Kidney epithelial cell (primary cell): ENCODE results near the gene GRIK1. TPM values are rescaled to one million over a fixed set of nuclear protein-coding genes. Genes with fewer than 3 reads are reported as not detected.

Experiments
- DNase-seq: peaks from one replicate; pipeline ENCODE4 v3.0.0-alpha.2; 2010; ENCODE audit warnings: low read depth
- H3K27me3 ChIP-seq: 2 replicates; pipeline ENCODE4 v1.6.0; 2011; ENCODE audit warnings: low read length; ENCODE audit not compliant: control insufficient read depth, insufficient read depth
- H3K36me3 ChIP-seq: 2 replicates; pipeline ENCODE4 v1.5.1; 2011; ENCODE audit warnings: low read length; ENCODE audit not compliant: control insufficient read depth, insufficient read depth
- H3K4me3 ChIP-seq: 2 replicates; pipeline ENCODE4 v1.5.1; 2011; ENCODE audit warnings: low read depth, mild to moderate bottlenecking, control low read depth, low read length
- CTCF ChIP-seq: IDR thresholded peaks from 2 replicates; pipeline ENCODE4 v1.5.1; 2011; ENCODE audit warnings: mild to moderate bottlenecking, moderate library complexity, low read length, control low read depth, inconsistent platforms; ENCODE audit not compliant: insufficient read depth, poor library complexity, severe bottlenecking
- total RNA-seq: library from RNA; depleted of rRNA; stranded (reverse); fragments of >200 nt; gene quantifications from 2 replicates; pipeline ENCODE4 v1.2.3, GENCODE V29; 2015

Gene GRIK1
- total RNA-seq, 1 donor from 2014 or later: not detected

GRCh38 chr21:29641001-29641634 is 298.7 kb downstream of the GRIK1 start:
- no peaks in the 10 kb centered on the region for H3K36me3 ChIP-seq
- H3K27me3 ChIP-seq: no peaks in the 10 kb centered on the region
- no peak for TF ChIP-seq CTCF

GRCh38 chr21:29640080-29640508 is 299.7 kb downstream of the GRIK1 start:
- Histone ChIP-seq H3K36me3 (no peaks in the 10 kb centered on the region), H3K4me3 (no peak overlapping the region), H3K27me3 (no peaks in the 10 kb centered on the region)
- no peak for TF ChIP-seq CTCF
- DNase-seq: no peak

More at GRCh38 chr21:29641001-29641634, 298.7 kb downstream of the GRIK1 start:
- DNase-seq: no peak
- no peak overlapping the region for H3K4me3 ChIP-seq

- no peak for TF ChIP-seq CTCF
- DNase-seq: no peak
- H3K4me3 ChIP-seq: no peak overlapping the region
- no peaks in the 10 kb centered on the region for H3K36me3 ChIP-seq
- no peaks in the 10 kb centered on the region for H3K27me3 ChIP-seq
Observed at GRCh38 chr21:29639366-29640079, 300.3 kb downstream of the GRIK1 start.

- no peak for TF ChIP-seq CTCF
- no peak overlapping the region for H3K4me3 ChIP-seq
- no peaks in the 10 kb centered on the region for H3K36me3 ChIP-seq
- H3K27me3 ChIP-seq: no peaks in the 10 kb centered on the region
- DNase-seq: no peak
Observed at GRCh38 chr21:29638761-29639327, 301.0 kb downstream of the GRIK1 start.

- no peaks in the 10 kb centered on the region for H3K27me3 ChIP-seq
- H3K4me3 ChIP-seq: no peak overlapping the region
- no peaks in the 10 kb centered on the region for H3K36me3 ChIP-seq
- no peak for DNase-seq
- no peak for TF ChIP-seq CTCF
Observed at GRCh38 chr21:29638138-29638537, 301.7 kb downstream of the GRIK1 start.
